Type B pancreatic cell (in vitro differentiated cells): ENCODE results near the gene TRNP1. TPM values are rescaled to one million over a fixed set of nuclear protein-coding genes. Genes with fewer than 3 reads are reported as not detected.
A peak's percentile ranks its signal among the peaks of the same experiment; 100 is the strongest.

ENCODE experiments used
- DNase-seq: peaks from one replicate; pipeline ENCODE4 v3.0.0; 2021; ENCODE audit warnings: mixed read lengths; ENCODE audit not compliant: unreplicated experiment; ENCODE audit errors: extremely low spot score
- H3K27ac Mint-ChIP-seq: 2 replicates; pipeline ENCODE4 v1.8.0; 2021; ENCODE audit warnings: mild to moderate bottlenecking, mixed read lengths
- H3K27me3 Mint-ChIP-seq: 2 replicates; pipeline ENCODE4 v1.8.0; 2021; ENCODE audit warnings: mixed read lengths
- H3K36me3 Mint-ChIP-seq: 2 replicates; pipeline ENCODE4 v1.8.0; 2021; ENCODE audit warnings: mixed read lengths
- H3K4me1 Mint-ChIP-seq: one replicate; pipeline ENCODE4 v1.8.0; 2021; ENCODE audit warnings: mixed read lengths; ENCODE audit not compliant: unreplicated experiment
- H3K4me3 Mint-ChIP-seq: 2 replicates; pipeline ENCODE4 v1.8.0; 2021; ENCODE audit warnings: mild to moderate bottlenecking, mixed read lengths
- H3K9me3 Mint-ChIP-seq: 2 replicates; pipeline ENCODE4 v1.8.0; 2021; ENCODE audit warnings: mixed read lengths
- total RNA-seq: library from RNA; stranded (reverse); gene quantifications from 2 replicates; pipeline ENCODE4 v1.2.1, GENCODE V29; 2021; ENCODE audit warnings: low replicate concordance
- TF ChIP-seq, protein P1 (sequence below): fragments of 200-600 bp; sonication (generic); conservative IDR thresholded peaks from 2 replicates; pipeline ENCODE4 v1.5.0; 2021; ENCODE audit warnings: antibody characterized with exemption, mild to moderate bottlenecking

The TRNP1 gene
- total RNA-seq, 1 donor from 2014 or later, result 52.3 TPM

DNA sequence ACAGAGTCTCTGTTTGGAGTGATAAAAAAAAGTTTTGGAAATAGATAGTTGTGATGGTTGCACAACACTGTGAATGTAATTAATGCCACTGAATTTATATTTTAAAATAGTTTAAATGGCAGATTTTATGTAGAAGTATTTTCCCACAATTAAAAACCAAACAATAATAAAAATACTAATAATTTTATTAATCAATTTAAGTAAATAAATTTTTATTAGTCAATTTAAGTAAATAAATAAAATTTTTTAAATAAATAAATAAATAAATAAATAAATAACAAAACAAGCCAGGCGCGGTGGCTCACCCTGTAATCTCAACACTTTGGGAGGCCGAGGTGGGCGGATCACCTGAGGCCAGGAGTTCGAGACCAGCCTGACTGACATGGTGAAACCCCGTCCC, 28.3 kb upstream of the TRNP1 start:
- Mint-ChIP-seq H3K27ac (no peak overlapping the region), H3K36me3 (no peaks in the 10 kb centered on the region), H3K9me3 (no peaks in the 10 kb centered on the region), H3K4me1 (peaks cover 5% of the 10 kb centered on the region), H3K4me3 (no peak overlapping the region), H3K27me3 (peaks cover 41% of the 10 kb centered on the region)
- DNase-seq, result no peak
- TF ChIP-seq, protein P1, sequence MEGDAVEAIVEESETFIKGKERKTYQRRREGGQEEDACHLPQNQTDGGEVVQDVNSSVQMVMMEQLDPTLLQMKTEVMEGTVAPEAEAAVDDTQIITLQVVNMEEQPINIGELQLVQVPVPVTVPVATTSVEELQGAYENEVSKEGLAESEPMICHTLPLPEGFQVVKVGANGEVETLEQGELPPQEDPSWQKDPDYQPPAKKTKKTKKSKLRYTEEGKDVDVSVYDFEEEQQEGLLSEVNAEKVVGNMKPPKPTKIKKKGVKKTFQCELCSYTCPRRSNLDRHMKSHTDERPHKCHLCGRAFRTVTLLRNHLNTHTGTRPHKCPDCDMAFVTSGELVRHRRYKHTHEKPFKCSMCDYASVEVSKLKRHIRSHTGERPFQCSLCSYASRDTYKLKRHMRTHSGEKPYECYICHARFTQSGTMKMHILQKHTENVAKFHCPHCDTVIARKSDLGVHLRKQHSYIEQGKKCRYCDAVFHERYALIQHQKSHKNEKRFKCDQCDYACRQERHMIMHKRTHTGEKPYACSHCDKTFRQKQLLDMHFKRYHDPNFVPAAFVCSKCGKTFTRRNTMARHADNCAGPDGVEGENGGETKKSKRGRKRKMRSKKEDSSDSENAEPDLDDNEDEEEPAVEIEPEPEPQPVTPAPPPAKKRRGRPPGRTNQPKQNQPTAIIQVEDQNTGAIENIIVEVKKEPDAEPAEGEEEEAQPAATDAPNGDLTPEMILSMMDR, result no peak

DNA sequence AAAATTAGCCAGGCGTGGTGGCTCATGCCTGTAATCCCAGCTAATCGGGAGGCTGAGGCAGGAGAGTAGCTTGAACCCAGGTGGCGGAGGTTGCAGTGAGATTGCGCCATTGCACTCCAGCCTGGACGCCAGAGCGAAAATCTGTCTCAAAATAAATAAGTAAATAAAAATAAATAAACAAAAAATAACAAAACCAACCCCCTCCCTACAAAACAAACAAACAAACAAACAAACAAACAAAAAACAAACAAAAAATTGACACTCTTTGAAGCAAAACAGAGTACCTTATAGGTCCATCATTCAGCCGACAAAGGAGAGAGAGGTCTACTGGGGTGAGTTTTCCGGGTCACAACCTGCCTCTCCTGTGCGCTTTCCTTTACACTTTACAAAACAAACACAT, 27.9 kb upstream of the TRNP1 start:
- no peak overlapping the region for H3K4me3 Mint-ChIP-seq
- no peaks in the 10 kb centered on the region for H3K36me3 Mint-ChIP-seq
- H3K4me1 Mint-ChIP-seq, result peaks cover 6% of the 10 kb centered on the region
- no peak for DNase-seq
- H3K27ac Mint-ChIP-seq, result no peak overlapping the region
- no peaks in the 10 kb centered on the region for H3K9me3 Mint-ChIP-seq
- TF ChIP-seq, protein P1, result no peak
- H3K27me3 Mint-ChIP-seq, result peaks cover 37% of the 10 kb centered on the region

DNA sequence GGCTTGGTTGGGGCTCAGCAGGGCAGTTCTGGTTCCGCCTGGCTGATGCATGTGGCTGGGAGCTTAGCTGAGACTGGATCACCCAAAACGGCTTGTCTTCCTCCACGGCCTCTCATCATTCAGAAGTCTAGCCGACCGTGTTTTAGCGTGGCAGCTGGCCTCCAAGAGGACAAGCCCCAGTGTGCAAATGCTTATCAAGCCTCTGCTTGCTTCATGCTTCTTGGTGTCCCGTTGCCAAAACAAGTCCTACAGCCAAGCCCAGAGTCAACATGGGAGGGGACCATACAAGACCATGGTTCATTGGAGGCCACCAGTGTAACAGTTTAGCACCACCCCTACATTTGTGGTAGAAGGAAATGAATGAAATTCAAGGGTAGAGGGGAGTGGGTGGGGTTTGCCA, 22.7 kb upstream of the TRNP1 start:
- TF ChIP-seq, protein P1, result no peak
- Mint-ChIP-seq H3K4me1 (peaks cover 17% of the 10 kb centered on the region), H3K9me3 (no peaks in the 10 kb centered on the region), H3K4me3 (no peak overlapping the region), H3K27ac (peak overlapping the region; percentile 18), H3K36me3 (no peaks in the 10 kb centered on the region), H3K27me3 (peaks cover 7% of the 10 kb centered on the region)
- DNase-seq, result no peak

DNA sequence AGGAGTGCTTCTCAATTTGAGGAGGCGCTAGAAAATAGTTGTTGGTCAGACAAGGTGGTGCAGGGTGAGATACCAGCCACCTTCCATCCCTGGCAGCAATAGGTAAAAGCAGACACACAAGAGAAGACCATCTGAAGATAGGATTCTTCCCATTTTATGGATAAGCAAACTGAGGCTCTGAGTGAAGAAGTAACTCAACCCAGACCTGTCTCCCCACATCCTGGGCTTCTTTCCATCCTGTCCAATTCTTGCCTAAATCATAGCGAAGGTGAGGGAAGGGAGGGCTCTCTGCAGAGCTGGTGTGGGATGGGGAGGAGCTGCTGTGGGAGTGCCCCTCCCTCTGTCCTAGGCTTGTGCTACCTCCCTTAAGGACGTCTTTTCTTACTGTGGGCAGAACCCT, 21.9 kb upstream of the TRNP1 start:
- Mint-ChIP-seq H3K27ac (no peak overlapping the region), H3K4me3 (no peak overlapping the region), H3K9me3 (no peaks in the 10 kb centered on the region), H3K27me3 (peaks cover 6% of the 10 kb centered on the region), H3K36me3 (no peaks in the 10 kb centered on the region), H3K4me1 (peaks cover 17% of the 10 kb centered on the region)
- TF ChIP-seq, protein P1, result no peak
- DNase-seq, result no peak

DNA sequence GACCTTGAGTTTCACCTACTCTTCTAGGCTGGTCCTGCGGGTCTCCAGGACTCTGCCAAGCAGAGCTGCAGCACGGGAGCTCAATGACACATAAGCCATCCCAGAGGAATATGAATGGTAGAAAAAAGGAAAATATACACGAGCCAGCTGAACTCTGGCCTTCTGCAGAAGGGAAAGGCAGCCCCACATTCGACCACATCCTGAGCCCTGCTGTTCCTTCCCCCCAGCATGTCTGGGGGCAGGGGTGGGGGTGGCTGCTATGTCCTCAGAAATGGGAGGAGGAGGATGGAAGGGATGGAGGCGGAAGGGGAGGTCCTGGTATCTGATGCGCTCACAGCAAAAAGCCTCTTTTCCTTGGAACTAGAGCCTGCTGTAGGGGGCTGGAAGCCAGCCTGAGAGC, 21.1 kb upstream of the TRNP1 start:
- peaks cover 17% of the 10 kb centered on the region for H3K4me1 Mint-ChIP-seq
- TF ChIP-seq, protein P1, result no peak
- DNase-seq, result no peak
- H3K27me3 Mint-ChIP-seq, result peaks cover 3% of the 10 kb centered on the region
- H3K9me3 Mint-ChIP-seq, result no peaks in the 10 kb centered on the region
- no peak overlapping the region for H3K27ac Mint-ChIP-seq
- H3K36me3 Mint-ChIP-seq, result no peaks in the 10 kb centered on the region
- no peak overlapping the region for H3K4me3 Mint-ChIP-seq

DNA sequence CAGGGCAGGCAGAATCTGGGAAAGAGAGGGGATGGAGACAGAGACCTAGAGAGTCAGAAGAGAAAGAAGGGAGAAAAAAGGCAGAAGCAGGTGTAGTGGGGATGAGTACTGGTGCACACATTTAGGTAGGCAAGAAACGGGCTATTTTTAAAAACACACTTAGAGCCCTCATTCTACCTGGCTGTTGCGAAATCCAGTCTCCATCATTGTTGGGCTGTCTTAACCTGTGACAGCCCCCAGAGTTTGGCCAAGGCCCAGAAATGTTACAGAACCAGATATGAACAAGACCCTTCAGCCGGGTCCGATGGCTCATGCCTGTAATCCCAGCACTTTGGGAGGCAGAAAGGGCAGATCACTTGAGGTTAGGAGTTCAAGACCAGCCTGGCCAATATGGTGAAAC, 20.7 kb upstream of the TRNP1 start:
- H3K9me3 Mint-ChIP-seq, result no peaks in the 10 kb centered on the region
- no peak overlapping the region for H3K4me3 Mint-ChIP-seq
- no peaks in the 10 kb centered on the region for H3K36me3 Mint-ChIP-seq
- H3K27me3 Mint-ChIP-seq, result peaks cover 3% of the 10 kb centered on the region
- H3K27ac Mint-ChIP-seq, result no peak overlapping the region
- TF ChIP-seq, protein P1, result no peak
- H3K4me1 Mint-ChIP-seq, result peaks cover 17% of the 10 kb centered on the region
- DNase-seq, result no peak
